IPS-18c (cell line): ENCODE measurements around the gene NR2C2.

Experiments used
- H3K4me3 ChIP-seq: 2 replicates; pipeline ENCODE4 v1.7.0; 2013; ENCODE audit warnings: low read depth, mild to moderate bottlenecking, low read length, moderate library complexity; ENCODE audit not compliant: insufficient read depth
- H3K9me3 ChIP-seq: one replicate; pipeline ENCODE4 v1.6.1; 2013; ENCODE audit warnings: mild to moderate bottlenecking, low read length, moderate library complexity; ENCODE audit not compliant: control insufficient read depth, insufficient read depth

Gene NR2C2

DNA sequence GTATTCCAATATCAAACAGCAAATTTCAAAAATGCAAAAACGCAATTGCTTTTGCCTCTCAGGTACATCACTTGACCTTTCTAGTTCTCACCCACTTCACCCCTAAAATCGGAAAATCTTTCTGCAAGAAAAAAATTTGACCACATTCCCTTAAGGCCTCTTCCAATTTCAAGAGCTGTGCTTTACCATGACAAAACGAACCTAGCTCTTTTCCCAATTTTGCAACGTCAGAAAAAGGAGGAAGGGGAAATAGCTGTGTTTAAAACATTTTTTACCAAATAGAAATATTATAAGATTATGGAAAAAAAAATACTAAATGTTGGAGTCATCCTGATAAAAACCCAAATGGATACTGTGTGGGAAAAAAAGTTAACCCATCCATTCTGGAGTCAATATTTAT lies 1.1 kb upstream of the NR2C2 start:
- Histone ChIP-seq H3K4me3 (peak overlapping the region; percentile 82; the same call in 1 of the 2 replicates), H3K9me3 (no peaks in the 10 kb centered on the region)

DNA sequence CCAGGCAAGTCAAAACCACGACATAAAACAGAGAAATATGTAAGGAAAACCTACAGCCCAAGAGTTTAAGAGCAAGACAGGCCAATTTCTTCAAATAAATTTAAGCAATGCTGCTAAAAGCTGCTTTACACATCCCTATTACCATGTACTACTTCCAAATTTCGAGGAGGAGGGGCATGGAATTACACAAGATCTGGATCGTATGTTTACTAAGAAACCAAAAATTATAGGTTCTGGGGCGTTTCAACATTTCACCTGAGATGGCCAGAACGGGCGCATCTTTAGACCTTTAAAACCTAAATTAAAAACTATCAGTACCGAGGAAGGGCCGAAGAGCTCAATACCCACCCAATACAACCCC lies 664 bp upstream of the NR2C2 start:
- H3K4me3 ChIP-seq: peak overlapping the region; percentile 82
- H3K9me3 ChIP-seq: no peaks in the 10 kb centered on the region

DNA sequence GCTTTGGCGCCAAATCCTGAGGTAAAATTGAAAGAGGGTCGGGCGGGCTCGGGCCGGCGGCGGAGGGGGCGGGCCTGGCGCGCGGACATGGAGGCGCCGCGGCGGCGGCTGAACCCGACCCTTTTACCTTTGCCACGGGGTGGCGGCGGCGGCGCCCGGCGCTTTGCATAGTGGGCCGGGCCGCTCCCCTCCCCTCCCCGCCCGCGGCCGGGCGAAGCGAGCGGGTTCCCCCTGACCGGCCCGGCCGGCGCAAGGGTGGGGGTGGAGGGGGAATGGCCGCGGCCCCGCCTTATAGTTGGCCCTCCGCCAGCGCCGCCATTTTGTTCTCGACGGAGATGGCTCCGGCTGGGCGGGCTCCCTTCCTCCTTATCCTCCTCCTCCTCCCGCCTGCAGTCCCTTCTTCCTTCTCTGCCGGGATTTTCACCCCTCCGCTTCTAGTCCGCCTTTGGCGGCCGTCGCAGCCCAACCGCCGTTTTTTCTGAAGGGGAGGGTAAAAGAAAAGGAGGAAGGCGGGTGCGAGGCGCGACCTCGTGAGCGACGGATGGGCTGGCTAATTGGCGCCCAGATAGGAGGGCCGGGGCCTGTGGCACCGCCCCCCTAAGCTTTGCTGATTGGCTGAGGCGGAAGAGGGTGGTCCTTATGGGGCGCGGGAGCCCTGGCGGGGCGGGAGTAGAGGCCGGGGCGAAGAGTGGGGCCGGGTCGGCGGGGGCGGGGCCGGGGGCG lies 664 bp downstream of the NR2C2 start:
- peak overlapping the region; percentile 82 for H3K4me3 ChIP-seq

GRCh38 chr3:14948609-14949038 lies 1.2 kb downstream of the NR2C2 start:
- H3K4me3 ChIP-seq: peak overlapping the region; percentile 86

More for the DNA sequence above, 664 bp downstream of the NR2C2 start:
- no peaks in the 10 kb centered on the region for H3K9me3 ChIP-seq

GRCh38 chr3:14949126-14949525 lies 1.7 kb downstream of the NR2C2 start:
- no peaks in the 10 kb centered on the region for H3K9me3 ChIP-seq
- H3K4me3 ChIP-seq: peak overlapping the region; percentile 86

More at GRCh38 chr3:14948609-14949038, 1.2 kb downstream of the NR2C2 start:
- no peaks in the 10 kb centered on the region for H3K9me3 ChIP-seq

DNA sequence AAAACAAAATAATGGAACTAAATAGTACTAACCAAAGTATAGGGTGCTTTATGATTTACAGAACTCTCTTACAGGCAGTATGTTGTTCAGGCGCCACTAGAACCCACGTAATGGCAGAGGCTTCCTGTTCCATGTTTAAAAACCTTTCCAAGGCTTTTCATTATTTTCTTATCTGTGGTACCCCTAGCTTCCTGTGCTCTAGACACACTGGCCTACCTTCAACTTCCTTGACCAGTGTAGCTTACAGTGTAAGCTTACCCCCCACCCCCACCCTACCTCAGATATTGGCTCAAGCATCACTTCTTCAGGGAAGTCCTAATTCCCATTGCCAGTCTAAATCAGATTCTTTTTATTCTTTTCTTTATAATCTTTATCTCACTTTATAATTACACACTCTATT lies 2.9 kb downstream of the NR2C2 start:
- Histone ChIP-seq H3K9me3 (no peaks in the 10 kb centered on the region), H3K4me3 (no peak overlapping the region)

- Histone ChIP-seq H3K9me3 (no peaks in the 10 kb centered on the region), H3K4me3 (no peak overlapping the region)
These were observed 9.8 kb downstream of the NR2C2 start for GRCh38 chr3:14957153-14957552.

DNA sequence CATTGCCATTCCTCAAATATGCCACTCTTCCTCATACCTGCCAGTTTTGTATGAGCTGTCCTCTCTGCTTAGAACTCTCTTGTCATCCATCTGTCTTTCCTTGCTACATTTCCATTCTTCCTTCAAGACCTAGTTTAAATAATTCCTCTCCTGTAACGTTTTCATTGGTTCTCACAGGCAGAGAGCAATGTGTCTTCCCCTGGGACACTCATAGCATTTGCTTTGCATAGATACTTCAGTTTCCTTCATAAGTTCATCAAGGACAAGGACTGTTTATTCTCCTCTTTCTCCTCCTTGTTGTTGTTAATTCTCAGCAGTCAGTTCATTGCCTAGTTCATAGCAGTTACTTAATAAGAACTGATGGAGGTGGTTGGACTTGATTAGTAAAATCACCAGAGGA lies 10.5 kb downstream of the NR2C2 start:
- Histone ChIP-seq H3K4me3 (no peak overlapping the region), H3K9me3 (no peaks in the 10 kb centered on the region)

- H3K4me3 ChIP-seq: no peak overlapping the region
- H3K9me3 ChIP-seq: no peaks in the 10 kb centered on the region
These were observed 12.1 kb downstream of the NR2C2 start for GRCh38 chr3:14959359-14959943.

GRCh38 chr3:14962762-14963161 lies 15.4 kb downstream of the NR2C2 start:
- Histone ChIP-seq H3K4me3 (no peak overlapping the region), H3K9me3 (no peaks in the 10 kb centered on the region)

GRCh38 chr3:14967285-14967684 lies 19.9 kb downstream of the NR2C2 start:
- Histone ChIP-seq H3K9me3 (no peaks in the 10 kb centered on the region), H3K4me3 (no peak overlapping the region)

DNA sequence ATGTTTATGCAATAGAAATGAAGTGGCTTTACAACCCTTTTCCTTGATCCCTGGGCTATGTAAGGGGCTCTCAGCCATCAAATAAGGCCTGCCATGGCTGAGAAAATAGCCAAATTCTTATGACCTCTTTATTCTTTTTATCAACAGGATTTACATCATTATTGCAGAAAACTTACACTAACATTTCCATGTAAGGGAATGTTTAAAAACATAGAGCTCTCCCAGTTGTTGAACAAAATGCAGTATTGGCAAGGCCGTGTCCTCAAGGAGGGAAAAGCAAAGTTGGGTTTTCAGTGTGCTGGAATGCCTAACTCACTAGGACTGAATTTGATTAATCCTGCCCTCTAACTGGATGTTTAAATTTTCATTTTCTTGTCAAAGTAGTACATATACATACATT lies 22.3 kb downstream of the NR2C2 start:
- no peak overlapping the region for H3K4me3 ChIP-seq

GRCh38 chr3:14976317-14976716 lies 28.9 kb downstream of the NR2C2 start:
- Histone ChIP-seq H3K9me3 (no peaks in the 10 kb centered on the region), H3K4me3 (no peak overlapping the region)

More for the DNA sequence above, 22.3 kb downstream of the NR2C2 start:
- H3K9me3 ChIP-seq: no peaks in the 10 kb centered on the region

DNA sequence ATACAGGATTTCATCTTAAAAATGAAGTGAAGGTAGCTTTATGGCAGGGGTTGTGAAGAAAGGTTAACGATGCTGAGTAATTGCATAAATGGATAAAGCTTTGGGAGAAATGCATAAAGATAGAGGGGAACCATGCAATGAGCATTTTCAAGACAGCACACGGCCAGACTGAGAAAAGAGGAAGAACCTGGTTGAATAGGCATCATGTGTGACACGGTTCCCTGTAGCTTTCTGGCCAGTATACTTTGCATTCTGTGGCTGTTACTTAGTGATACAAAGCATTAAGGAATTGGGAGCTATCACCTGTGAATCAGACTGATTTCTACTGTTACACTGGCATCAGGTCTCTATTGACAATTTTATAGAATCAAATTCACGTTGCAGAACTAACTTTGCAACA lies 33.3 kb downstream of the NR2C2 start:
- no peaks in the 10 kb centered on the region for H3K9me3 ChIP-seq

DNA sequence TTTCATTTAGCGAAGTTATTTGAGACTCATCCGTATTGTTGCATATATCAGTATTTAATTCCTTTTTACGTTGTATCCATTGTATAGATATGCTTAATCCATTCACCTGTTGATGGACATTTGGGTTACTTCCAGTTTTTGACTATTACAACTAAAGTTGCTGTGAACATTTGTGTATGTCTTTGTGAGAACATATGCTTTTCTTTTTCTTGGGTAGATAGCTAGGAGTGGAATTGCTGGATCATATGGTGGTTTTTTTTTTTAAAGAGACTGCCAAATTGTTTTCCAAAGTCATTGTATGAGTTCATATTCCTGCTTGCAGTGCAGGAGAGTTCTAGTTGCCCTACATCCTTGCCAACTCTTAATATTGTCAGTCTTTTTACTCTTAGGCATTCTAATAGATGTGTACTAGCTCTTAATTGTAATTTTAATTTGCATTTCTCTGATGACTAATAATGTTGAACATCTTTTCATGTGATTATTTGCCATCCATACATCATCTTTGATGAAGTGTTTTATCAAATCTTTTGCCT lies 37.3 kb downstream of the NR2C2 start:
- no peak overlapping the region for H3K4me3 ChIP-seq
- H3K9me3 ChIP-seq: no peaks in the 10 kb centered on the region

More for the DNA sequence above, 33.3 kb downstream of the NR2C2 start:
- H3K4me3 ChIP-seq: no peak overlapping the region

DNA sequence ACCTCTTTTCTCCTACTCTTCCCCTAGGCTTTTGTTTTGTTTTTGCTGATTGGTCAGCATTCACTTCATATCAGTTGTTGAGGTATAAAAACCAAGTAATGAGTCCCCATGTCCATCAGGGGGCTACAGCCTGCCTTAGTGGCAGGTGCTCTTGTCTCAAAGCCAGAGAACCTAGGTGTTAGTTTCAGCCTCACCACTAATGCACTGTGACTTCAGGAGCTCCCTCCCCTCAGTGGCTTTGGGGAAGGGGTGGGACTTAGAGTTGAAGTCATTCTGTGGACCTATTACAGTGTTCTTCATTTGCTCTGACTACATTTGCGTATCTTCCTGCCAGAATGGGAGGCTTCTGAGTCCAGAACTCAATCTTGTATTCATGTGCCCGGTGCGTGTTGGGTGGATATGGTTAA lies 41.6 kb downstream of the NR2C2 start:
- no peak overlapping the region for H3K4me3 ChIP-seq

GRCh38 chr3:14989943-14990779 lies 42.8 kb downstream of the NR2C2 start:
- no peaks in the 10 kb centered on the region for H3K9me3 ChIP-seq
- no peak overlapping the region for H3K4me3 ChIP-seq

More for the DNA sequence above, 41.6 kb downstream of the NR2C2 start:
- no peaks in the 10 kb centered on the region for H3K9me3 ChIP-seq

- no peak overlapping the region for H3K4me3 ChIP-seq
- no peaks in the 10 kb centered on the region for H3K9me3 ChIP-seq
These were observed 43.4 kb downstream of the NR2C2 start for GRCh38 chr3:14990780-14991148.
